HG03469 (cell line): Measurements from ENCODE around the gene POLR3H.
"Not testable (repeated sequence)": the region's sequence is repeated elsewhere in the genome, so short reads cannot be mapped to it uniquely, and the experiment has no call there.

Experiments used
- ATAC-seq: cut with Tn5 transposase; IDR thresholded peaks from one replicate; pipeline ENCODE4 v1.9.1; 2021; ENCODE audit warnings: mild to moderate bottlenecking, moderate library complexity, moderate number of reproducible peaks; ENCODE audit not compliant: unreplicated experiment

POLR3H gene

DNA sequence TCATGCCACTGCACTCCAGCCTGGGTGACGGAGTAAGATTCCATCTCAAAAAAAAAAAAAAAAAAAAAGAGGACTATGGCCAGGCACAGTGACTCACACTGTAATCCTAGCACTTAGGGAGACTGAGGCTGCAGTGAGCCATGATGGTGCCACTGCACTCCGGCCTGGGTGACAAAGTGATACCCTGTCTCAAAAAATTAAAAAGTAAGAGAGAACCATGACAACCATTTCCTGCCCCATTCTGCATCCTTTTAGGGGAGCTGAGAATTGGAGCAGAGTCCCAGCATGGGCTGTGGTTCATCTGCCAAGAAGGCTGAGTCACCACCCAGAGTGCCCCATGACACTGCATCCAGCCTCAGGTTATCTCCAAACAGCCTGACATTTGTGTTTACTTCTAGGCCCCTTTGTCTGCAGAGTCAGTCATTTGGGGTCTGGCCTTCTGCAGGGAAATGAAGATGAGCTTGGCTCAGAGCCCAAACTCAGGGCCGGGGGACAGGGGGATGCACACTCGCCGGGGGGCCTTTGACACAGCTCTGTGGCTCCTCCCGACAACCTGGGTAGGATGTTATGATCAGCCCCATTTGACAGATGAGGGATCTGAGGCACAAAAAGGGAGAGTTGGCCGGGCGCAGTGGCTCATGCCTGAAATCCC lies 21.3 kb upstream of the POLR3H start:
- no peak for ATAC-seq

DNA sequence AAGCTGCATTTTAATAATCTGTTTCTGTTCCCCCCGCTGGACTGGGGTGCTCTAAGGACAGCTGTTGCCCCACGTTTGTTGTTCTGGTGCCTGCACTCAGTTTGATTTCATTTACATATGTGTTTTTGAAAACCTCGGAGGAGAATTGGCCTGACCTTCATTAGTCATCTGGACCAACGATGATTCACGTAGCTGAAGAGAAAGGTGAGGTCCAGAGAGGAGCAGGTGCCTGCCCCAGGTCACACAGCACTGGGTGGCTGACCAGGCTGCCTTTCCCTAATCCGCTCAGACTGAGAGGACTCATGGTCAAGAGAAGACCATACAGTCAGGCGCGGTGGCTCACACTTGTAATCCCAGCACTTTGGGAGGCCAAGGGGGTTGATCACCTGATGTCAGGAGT lies 20.3 kb upstream of the POLR3H start:
- ATAC-seq = no peak

DNA sequence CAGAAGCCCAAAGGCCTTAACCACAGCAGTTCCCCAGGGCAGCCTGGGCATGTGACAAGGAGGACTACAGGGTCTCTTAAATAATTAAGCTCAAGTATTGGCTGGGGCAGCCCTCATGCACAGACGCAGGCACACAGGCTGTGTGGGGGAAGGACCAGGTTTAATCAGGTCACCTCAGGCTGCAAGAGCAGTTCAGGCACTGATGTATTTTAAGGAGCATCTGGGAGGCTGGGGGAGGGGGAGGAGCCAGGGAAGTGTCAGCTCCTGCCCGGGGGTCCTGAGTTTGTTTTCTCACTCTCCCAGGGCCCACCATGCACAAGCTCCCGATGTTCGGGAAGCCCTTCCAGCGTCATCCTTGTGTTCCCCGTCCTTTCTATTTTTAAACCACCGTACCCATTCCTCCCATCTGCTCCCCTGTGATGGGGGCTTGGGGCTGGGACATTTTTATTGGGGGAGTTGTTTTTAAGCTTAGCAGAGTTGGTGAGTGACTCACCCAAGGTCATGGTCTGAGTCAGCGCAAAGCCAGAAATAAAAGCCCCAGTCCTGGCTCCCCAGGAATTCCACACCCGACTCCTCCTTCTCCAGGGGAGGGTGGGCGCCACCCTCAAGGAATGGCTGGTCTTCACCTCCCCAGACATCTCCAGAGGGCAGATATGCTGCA lies 18.9 kb upstream of the POLR3H start:
- no peak for ATAC-seq

DNA sequence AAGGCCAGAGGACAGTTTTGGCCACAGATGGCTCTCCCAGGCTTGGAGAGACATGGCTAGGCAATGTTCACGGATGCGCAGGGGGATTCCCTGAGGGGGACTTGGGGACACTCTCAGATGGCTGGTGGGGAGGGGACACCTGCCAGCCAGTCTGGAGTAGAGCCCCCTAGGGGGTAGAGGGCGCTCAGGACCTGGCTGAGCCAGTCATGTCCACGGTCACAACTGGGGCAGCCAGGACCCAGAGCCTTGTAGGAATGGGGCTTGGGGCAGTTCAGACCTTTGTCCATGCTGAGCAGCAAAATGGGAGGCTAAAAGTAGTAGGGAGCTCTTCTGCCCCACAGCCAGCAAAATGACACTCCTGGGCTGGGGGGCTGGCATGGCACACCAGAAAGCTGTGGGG lies 18.2 kb upstream of the POLR3H start:
- no peak for ATAC-seq

DNA sequence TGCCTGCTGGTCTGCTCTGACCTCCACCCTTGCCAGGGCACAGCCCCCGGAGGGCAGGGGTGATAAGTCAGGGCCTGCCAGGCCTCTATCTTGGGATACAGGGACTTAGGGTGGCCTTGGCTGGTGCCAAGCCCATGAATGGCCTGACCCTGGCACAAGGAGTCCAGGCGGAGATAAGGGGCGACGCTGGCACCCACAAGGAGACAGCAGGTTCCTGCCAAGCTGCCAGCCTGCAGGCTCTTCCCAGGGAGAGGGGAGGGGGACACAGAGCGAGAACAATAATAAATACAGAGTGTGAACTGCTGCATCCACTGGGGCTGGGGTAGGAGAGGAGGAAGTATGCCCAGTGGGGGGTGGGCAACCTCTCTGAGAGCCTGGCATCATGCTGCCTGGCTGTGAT lies 17.5 kb upstream of the POLR3H start:
- no peak for ATAC-seq

DNA sequence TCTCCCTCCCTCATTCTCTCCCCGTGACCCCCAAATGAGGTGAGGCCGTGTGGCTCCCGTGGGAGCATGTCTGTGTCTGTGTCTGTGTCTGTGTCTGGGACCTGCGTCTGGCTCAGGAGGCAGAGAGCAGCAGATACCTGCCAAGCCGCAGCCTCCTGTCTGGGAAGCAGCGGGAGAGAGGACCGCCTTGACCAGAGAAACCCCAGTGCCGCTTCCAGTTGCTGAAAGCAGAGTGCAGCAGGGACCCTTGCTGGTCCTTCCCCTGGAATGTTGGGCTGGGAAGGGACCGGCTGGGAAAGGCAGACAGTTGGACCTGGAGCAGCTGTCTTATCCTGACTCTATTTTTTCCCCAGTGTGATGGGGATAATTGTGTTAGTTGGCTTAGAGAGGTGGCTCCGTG lies 17.1 kb upstream of the POLR3H start:
- ATAC-seq = no peak

DNA sequence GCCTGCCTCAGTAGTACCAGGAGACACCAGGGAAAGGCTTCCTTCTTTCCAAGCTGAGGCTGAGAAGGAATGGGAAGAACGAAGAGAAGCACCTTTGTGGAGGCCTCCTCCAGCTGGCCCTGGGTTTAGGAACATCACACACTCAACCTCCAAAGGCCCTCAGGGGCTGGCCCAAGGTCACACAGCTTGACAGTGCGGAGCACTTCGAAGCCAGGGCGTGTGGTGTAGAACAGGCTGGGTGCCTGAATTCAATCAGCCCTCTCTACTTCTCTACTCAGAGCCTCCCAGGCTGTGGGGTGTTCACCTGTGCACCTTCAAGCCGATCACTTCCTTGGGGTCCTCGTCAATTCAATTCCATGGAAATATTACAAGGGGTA lies 15.8 kb upstream of the POLR3H start:
- no peak for ATAC-seq

DNA sequence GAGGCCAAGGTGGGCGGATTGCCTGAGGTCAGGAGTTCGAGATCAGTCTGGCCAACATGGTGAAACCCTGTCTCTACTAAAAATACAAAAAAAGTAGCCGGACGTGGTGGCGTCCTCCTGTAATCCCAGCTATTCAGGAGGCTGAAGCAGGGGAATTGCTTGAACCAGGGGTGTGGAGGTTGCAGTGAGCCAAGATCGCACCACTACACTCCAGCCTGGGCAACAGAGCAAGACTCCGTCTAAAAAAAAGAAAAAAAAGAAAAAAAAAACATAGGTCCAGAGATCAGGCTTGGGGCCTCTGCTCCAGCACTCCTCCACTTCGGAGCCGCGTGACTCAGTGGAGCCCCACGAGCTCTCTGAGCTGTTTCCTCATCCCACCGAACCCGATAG lies 14.0 kb upstream of the POLR3H start:
- ATAC-seq = not testable (repeated sequence)

DNA sequence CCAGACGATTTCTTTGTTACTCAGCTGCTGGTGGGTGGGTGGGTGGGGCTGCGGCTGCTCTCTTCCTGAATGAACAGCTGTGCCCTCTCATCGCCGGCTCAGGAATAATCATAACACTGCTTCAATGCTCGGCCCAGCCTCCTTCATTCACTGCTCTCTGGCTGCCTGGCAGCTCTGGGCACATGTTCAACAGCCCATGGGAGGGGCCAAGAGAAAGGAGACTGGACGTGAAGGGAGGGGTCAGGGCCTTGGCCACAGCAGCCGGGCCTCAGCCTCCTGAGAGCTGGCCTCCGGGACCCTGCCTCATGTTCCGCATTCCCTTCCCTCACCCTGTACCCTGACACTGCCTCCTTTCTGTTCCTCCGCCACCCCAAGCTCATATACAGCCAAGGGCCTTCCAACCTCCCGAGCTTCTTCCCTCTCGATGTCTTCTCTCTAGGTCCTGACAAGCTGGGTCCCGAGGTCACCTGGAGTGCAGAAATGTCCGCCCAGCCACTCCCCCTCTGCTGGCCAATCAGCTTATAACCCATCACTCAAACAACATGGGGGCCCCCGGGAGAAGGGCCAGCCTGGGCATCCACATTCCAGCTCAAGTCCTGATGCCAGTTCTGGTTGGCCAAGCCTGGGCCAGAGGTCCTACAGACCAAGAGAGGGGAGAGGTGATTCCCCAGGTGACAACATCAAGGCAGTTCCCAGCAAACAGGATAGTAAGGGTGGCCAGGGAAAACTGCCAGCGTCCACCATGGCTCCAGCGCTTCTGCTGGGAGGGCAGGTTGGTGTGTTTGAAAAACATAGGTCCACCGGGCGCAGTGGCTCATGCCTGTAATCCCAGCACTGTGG lies 13.4 kb upstream of the POLR3H start:
- ATAC-seq = no peak

DNA sequence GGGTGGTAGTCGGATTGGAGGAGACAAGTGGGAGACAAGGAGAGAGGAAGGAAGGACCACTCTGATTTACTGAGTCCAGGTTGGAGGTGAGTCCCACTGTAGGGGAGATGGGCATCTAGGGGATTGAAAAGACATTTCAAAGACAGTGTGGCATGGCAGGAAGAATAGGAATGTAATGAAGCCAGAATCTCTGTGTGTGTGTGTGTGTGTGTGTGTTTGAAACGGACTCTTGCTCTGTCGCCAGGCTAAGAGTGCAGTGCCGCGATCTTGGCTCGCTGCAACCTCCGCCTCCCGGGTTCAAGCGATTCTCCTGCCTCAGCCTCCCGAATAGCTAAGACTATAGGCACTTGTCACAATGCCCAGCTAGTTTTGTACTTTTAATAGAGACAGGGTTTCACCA lies 12.3 kb upstream of the POLR3H start:
- no peak for ATAC-seq

DNA sequence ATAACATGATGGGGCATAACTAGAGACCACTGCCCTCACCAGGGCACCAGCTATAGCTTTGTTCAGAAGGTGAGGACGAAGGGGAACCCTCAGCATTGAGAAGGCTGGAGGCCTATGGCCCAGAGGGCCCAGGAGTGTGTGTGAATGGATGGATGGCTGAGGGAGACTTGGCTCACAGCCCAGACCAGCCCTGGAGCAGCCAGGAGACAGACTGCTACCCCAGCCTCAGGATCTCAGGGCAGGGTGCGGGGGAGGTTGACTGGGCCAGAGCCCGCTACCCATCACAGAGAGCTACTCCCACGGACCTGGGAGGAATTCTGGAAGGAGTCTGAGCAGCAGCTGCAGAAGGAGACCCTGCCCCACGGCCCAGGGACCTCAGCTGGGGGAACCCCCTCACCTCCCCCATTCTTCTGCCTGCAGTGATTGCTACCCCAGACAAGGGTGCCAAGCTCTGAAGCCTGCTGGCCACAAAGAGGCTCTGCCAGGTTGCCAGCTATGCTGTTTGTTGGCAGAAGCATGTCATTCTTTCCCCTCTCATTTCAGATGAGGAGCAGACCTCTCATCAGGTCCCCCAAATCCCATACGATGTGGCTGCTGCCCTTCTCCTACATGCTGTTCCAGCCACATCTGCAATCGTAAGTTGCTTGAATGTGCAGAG lies 11.2 kb upstream of the POLR3H start:
- no peak for ATAC-seq

DNA sequence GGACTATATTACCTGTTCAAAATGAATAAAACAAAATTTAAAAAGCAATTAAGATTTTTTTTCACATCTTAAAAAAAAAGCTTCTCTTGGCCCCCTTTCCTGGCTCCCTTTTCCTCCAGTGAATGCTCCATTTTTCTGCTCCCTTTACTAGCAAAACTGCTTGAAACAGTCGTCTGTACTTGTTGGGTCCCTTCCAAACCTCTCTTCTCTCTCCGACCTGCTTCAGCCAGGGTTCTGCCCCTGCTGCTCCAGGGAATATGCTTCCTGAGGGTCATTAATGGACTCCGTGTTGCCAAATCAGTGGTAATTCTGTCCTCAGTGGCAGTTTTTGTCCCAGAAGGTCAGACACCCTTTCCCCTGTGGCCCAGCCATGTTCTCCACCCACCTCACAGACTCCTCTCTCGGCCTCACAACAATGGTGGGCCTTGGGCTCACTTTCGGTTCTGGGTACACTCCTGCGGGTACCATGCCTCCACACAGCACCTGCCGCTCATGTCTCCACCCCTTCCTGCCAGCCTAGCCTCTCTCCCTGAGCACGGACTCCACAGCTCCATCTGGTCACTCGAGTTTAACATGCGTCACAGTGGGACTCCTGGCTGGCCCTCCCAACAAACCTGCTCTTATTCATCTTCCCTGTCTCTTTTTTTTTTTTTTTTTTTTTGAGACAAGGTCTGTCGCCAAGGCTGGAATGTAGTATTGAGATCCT lies 7.8 kb upstream of the POLR3H start:
- no peak for ATAC-seq

DNA sequence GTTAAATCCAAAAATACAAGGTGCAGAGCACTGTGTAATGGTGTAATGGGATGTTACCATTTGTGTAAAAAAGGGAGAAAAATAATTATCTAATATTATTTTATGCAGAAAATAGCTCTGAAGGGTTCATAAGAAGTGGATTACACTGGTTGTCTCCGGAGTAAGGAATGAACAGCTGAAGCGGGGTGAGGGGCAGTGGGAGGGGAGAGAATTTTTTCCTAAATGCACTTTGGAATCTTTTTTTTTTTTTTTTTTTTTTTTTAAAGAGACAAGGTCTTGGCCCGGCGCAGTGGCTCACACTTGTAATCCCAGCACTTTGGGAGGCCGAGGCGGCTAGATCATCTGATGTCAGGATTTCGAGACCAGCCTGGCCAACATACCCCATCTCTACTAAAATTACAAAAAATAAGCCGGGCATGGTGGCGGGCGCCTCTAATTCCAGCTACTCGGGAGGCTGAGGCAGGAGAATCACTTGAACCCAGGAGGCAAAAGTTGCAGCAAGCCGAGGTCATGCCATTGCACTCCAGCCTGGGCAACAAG lies 6.8 kb upstream of the POLR3H start:
- no peak for ATAC-seq

DNA sequence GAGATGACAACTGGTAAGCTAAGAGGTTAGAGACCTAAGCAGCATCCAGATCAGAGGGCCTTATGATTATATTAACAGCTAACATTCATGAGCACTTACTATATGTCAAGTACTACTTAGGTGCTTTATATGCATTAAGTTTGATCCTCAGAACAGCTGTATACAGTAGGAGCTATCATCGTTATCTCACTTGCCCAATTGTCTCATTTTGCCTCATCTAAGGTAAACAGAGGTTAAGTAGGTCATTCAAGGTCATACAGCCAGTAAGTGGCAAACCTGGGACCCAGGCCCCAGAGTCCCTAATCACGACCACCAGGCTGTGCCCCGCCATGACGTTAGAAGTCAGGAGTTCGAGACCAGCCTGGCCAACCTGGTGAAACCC lies 4.6 kb upstream of the POLR3H start:
- ATAC-seq = no peak

DNA sequence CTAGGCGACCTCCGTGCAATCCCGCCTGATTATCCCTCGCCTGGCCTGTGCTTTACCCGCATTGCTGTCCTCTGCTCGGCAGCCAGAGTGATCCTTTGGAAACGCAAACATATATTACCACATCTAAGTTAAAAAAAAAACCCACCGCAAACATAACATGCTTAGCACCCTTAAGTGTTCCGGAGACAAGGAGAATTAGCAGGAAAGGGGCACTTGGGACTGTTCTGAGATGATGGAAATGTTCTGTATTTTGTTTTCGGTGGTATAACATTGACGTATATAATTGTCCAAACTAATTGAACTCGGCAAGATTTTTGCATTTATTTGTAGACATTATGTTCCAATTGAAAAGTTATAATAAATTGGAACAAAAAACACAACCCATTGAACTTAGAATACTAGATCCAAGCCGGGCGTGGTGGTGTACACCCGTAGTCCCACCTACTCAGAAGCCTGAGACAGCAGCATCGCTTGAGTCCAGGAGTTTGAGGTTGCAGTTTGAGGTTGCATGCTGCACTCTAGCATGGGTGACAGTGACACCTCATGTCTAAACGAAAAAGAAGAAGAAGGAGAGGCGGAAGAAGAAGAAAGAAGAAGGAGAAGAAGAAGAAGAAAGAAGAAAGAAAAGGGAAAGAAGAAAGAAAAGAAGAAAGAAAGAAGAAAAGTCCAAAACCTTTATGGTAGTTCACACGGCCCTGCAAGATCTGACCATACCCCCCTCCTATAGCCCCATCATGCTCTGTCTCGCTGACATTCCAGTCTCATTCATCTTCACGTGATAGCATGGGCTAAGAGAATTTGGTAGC lies 604 bp upstream of the POLR3H start:
- ATAC-seq = no peak

DNA sequence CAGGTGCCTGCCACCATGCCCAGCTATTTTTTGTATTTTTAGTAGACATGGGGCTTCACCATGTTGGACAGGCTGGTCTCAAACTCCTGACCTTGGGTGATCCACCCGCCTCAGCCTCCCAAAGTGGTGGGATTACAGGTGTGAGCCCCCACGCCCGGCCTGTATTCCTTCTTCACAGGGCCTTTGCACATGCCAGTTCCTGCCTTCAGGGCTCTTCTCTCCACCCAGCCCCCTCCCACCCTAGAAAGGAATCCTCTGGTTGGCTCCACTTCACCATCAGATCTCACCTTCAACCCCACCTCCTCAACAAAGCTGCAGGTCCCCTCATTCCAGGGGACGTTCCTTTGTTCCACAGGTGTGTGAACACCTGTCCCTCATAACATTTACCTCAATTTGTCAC lies 2.0 kb downstream of the POLR3H start:
- ATAC-seq = no peak

DNA sequence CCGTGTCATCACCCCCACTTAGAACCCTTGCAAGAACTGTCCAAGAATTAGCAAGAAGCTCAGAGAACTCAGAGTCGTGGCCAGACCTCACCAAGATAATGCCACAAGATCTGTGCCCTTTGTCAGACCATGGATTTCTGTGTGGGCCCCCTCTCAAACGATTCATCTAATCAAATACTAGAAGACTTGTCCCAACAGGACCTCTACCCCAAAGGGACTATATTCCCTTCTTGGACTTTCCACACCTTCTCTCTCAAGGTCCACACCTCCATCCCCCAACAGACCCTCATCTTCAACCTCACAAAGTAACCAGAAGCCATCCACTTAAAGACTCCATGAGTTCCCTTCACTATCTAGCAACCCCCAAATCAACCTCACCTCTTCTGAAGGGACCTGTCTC lies 2.8 kb downstream of the POLR3H start:
- ATAC-seq = no peak

DNA sequence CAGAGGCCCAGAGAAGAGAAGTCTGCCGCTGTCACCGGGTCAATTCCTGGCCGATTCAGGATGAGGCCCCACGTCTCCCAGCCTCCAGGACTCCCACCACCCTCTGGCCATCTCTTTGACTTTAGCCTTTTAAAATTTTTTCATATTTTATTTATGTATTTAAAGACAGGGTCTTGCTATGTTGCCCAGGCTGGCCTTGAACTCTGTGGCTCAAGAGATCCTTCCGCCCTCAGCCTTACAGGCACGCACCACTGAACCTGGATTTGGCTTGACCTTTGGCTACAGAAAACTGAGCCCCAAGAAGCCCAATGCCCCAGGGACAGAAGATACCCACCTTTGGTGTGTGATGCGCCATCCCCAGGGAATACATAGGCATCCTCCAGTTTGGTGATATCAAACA lies 3.9 kb downstream of the POLR3H start:
- no peak for ATAC-seq

DNA sequence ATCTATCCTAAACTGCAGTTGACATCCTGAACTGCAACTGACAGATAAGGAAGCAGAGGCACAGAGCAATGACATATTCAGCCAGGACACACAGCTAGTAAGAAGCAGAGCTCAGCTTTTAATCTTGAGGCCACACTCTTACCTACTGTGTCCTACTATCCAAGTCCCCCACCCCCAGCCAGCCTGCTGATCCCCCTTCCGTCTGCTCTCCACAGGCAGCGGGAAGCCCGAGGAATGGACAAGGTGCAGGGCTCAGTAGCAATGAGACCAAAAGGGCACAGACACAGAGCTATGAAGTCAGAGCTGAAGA lies 4.3 kb downstream of the POLR3H start:
- ATAC-seq = no peak
